ENCODE measurements around the gene PITX1.

Gene PITX1

GRCh38 chr5:135013947-135014570, 20.0 kb downstream of the PITX1 start:
- TF ChIP-seq TAF1 (IDR thresholded peaks at IDR 0.05; ENCODE audit: borderline replicate concordance, insufficient read depth, low read length) (no peak), REST (IDR thresholded peaks at IDR 0.05; ENCODE audit: insufficient read depth in 1 of 2, low read depth in 2 of 2, low read length in 2 of 2) (no peak)

- TF ChIP-seq FOXP2 (optimal IDR thresholded peaks at IDR 0.05; ENCODE audit: borderline replicate concordance, extremely low read depth, extremely low read length, insufficient read depth) (no peak), TAF1 (IDR thresholded peaks at IDR 0.05; ENCODE audit: borderline replicate concordance, insufficient read depth, low read length) (no peak), REST (IDR thresholded peaks at IDR 0.05; ENCODE audit: insufficient read depth in 1 of 2, low read depth in 2 of 2, low read length in 2 of 2) (no peak), POLR2AphosphoS5 (IDR thresholded peaks at IDR 0.05; ENCODE audit: low read depth, low read length) (no peak), SIN3A (IDR thresholded peaks at IDR 0.05; ENCODE audit: borderline replicate concordance, insufficient read depth, low read length) (no peak)
These were observed 20.6 kb downstream of the PITX1 start for GRCh38 chr5:135013445-135013844.

- TF ChIP-seq TAF1 (IDR thresholded peaks at IDR 0.05; ENCODE audit: borderline replicate concordance, insufficient read depth, low read length), result no peak
- no peak for TF ChIP-seq POLR2AphosphoS5 (IDR thresholded peaks at IDR 0.05; ENCODE audit: low read depth, low read length)
- TF ChIP-seq FOXP2 (optimal IDR thresholded peaks at IDR 0.05; ENCODE audit: borderline replicate concordance, extremely low read depth, extremely low read length, insufficient read depth), result no peak
- TF ChIP-seq REST (IDR thresholded peaks at IDR 0.05; ENCODE audit: insufficient read depth in 1 of 2, low read depth in 2 of 2, low read length in 2 of 2), result no peak
- TF ChIP-seq SIN3A (IDR thresholded peaks at IDR 0.05; ENCODE audit: borderline replicate concordance, insufficient read depth, low read length), result no peak
These were observed 21.1 kb downstream of the PITX1 start for GRCh38 chr5:135012951-135013391.

GRCh38 chr5:135012033-135012588, 21.9 kb downstream of the PITX1 start:
- TF ChIP-seq SIN3A (IDR thresholded peaks at IDR 0.05; ENCODE audit: borderline replicate concordance, insufficient read depth, low read length), result no peak
- TF ChIP-seq TAF1 (IDR thresholded peaks at IDR 0.05; ENCODE audit: borderline replicate concordance, insufficient read depth, low read length), result no peak
- TF ChIP-seq REST (IDR thresholded peaks at IDR 0.05; ENCODE audit: insufficient read depth in 1 of 2, low read depth in 2 of 2, low read length in 2 of 2), result no peak
- TF ChIP-seq FOXP2 (optimal IDR thresholded peaks at IDR 0.05; ENCODE audit: borderline replicate concordance, extremely low read depth, extremely low read length, insufficient read depth), result no peak
- TF ChIP-seq POLR2AphosphoS5 (IDR thresholded peaks at IDR 0.05; ENCODE audit: low read depth, low read length), result no peak

All from PFSK-1 (cell line).